Fibroblast of lung (primary cell): ENCODE measurements around the gene SCRN2.

Experiments
- CTCF ChIP-seq, 2 donors: IDR thresholded peaks in 1 of 2; conservative IDR thresholded peaks in 1 of 2; 1 replicate in 1 of 2; 2 replicates in 1 of 2; pipeline ENCODE4 v1.5.1; 2011 to 2012; ENCODE audit warnings: low read length in 2 of 2, control low read depth in 1 of 2, inconsistent platforms in 1 of 2, low read depth in 1 of 2, mild to moderate bottlenecking in 1 of 2
- EZH2 ChIP-seq: IDR thresholded peaks from 2 replicates; pipeline ENCODE4 v1.5.1; 2012; ENCODE audit warnings: low read length, control low read depth, mild to moderate bottlenecking; ENCODE audit errors: missing control alignments

DNA sequence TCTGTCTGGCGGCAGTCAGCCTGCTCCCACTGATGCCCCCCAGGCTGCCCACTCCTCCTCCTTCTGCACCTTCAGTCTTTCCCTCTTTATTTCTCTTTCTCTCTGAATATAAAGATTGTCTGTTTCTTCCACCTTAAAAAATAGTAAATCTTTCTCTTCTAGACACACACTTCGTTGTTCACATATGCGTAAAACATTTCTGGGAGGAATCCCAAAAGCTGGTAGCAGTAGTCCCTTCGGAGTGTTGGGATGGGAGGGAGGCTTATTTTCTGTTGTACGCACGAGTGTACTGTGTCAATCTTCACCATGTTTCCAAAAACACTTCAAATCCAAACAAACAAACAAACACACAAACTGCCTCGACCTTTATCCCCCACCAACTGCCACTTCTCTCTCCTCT is 29.4 kb downstream of the SCRN2 start:
- TF ChIP-seq EZH2: no peak
- TF ChIP-seq CTCF (conservative IDR thresholded peaks at IDR 0.05 in 1 of 2, IDR thresholded peaks at IDR 0.05 in 1 of 2; ENCODE audit: low read depth in 1 of 2, low read length in 2 of 2): no peak
